ENCODE results near the gene KHDRBS1. TPM values are rescaled to one million over a fixed set of nuclear protein-coding genes. Genes with fewer than 3 reads are reported as not detected.

Gene KHDRBS1
- polyA plus RNA-seq, 1 donor from 2014 or later, result 214 TPM

GRCh38 chr1:32071758-32072621 lies 58.3 kb downstream of the KHDRBS1 start:
- Histone ChIP-seq H3F3A (ENCODE audit: insufficient read depth, low read length, poor library complexity, severe bottlenecking) (no peaks in the 10 kb centered on the region), H3K9me2 (ENCODE audit: insufficient read depth, low read length) (no peaks in the 10 kb centered on the region), H3K9ac (ENCODE audit: low read length) (peak overlapping the region; percentile 99), H2AFZ (ENCODE audit: low read depth, low read length) (peak overlapping the region; percentile 71), H3K27ac (ENCODE audit: low read length) (peak overlapping the region; percentile 100), H3K36me3 (ENCODE audit: insufficient read depth, low read length) (no peaks in the 10 kb centered on the region), H3K79me2 (replicated peaks; ENCODE audit: insufficient read depth, low read length) (peaks cover 21% of the 10 kb centered on the region), H3K4me3 (ENCODE audit: low read length) (peak overlapping the region; percentile 79), H3K9me3 (ENCODE audit: low read length) (no peaks in the 10 kb centered on the region), H3K27me3 (ENCODE audit: insufficient read depth, low read depth, low read length) (no peaks in the 10 kb centered on the region), H3K4me2 (ENCODE audit: low read length) (peak overlapping the region; percentile 67), H4K20me1 (ENCODE audit: insufficient read depth) (no peaks in the 10 kb centered on the region)
- TF ChIP-seq EP300 (conservative IDR thresholded peaks at IDR 0.05; ENCODE audit: poor library complexity, severe bottlenecking) (no peak), POLR2AphosphoS5 (IDR thresholded peaks at IDR 0.05) (no peak), SMC3 (conservative IDR thresholded peaks at IDR 0.05; ENCODE audit: poor library complexity) (no peak)

- peaks cover 21% of the 10 kb centered on the region for H3K79me2 ChIP-seq (replicated peaks; ENCODE audit: insufficient read depth, low read length)
- H2AFZ ChIP-seq (ENCODE audit: low read depth, low read length), result peak within 1 kb of the TSS; percentile 71
- no peaks in the 10 kb centered on the region for H3K36me3 ChIP-seq (ENCODE audit: insufficient read depth, low read length)
- H3K27ac ChIP-seq (ENCODE audit: low read length), result peak within 1 kb of the TSS; percentile 100
- H3K9me3 ChIP-seq (ENCODE audit: low read length), result no peaks in the 10 kb centered on the region
- no peaks in the 10 kb centered on the region for H3F3A ChIP-seq (ENCODE audit: insufficient read depth, low read length, poor library complexity, severe bottlenecking)
- no peaks in the 10 kb centered on the region for H3K9me2 ChIP-seq (ENCODE audit: insufficient read depth, low read length)
- H3K9ac ChIP-seq (ENCODE audit: low read length), result peak within 1 kb of the TSS; percentile 99
- no peaks in the 10 kb centered on the region for H4K20me1 ChIP-seq (ENCODE audit: insufficient read depth)
- no peaks in the 10 kb centered on the region for H3K27me3 ChIP-seq (ENCODE audit: insufficient read depth, low read depth, low read length)
- TF ChIP-seq EZH2 (IDR thresholded peaks at IDR 0.05; ENCODE audit: borderline replicate concordance, insufficient read depth, low read length, poor library complexity, severe bottlenecking) (no peak), TAF1 (IDR thresholded peaks at IDR 0.05; ENCODE audit: low read depth) (peak; percentile 63), EP300 (conservative IDR thresholded peaks at IDR 0.05; ENCODE audit: poor library complexity, severe bottlenecking) (peak; percentile 76), RAD21 (conservative IDR thresholded peaks at IDR 0.05) (no peak), CTCF (IDR thresholded peaks at IDR 0.05; ENCODE audit: poor library complexity, severe bottlenecking) (peak; percentile 27), POLR2AphosphoS5 (IDR thresholded peaks at IDR 0.05) (peak; percentile 98), SMC3 (conservative IDR thresholded peaks at IDR 0.05; ENCODE audit: poor library complexity) (peak; percentile 26), MXI1 (conservative IDR thresholded peaks at IDR 0.05; ENCODE audit: poor library complexity, severe bottlenecking) (peak; percentile 93)
- TF ChIP-seq, protein P1, sequence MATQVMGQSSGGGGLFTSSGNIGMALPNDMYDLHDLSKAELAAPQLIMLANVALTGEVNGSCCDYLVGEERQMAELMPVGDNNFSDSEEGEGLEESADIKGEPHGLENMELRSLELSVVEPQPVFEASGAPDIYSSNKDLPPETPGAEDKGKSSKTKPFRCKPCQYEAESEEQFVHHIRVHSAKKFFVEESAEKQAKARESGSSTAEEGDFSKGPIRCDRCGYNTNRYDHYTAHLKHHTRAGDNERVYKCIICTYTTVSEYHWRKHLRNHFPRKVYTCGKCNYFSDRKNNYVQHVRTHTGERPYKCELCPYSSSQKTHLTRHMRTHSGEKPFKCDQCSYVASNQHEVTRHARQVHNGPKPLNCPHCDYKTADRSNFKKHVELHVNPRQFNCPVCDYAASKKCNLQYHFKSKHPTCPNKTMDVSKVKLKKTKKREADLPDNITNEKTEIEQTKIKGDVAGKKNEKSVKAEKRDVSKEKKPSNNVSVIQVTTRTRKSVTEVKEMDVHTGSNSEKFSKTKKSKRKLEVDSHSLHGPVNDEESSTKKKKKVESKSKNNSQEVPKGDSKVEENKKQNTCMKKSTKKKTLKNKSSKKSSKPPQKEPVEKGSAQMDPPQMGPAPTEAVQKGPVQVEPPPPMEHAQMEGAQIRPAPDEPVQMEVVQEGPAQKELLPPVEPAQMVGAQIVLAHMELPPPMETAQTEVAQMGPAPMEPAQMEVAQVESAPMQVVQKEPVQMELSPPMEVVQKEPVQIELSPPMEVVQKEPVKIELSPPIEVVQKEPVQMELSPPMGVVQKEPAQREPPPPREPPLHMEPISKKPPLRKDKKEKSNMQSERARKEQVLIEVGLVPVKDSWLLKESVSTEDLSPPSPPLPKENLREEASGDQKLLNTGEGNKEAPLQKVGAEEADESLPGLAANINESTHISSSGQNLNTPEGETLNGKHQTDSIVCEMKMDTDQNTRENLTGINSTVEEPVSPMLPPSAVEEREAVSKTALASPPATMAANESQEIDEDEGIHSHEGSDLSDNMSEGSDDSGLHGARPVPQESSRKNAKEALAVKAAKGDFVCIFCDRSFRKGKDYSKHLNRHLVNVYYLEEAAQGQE (IDR thresholded peaks at IDR 0.05; ENCODE audit: borderline replicate concordance), result peak; percentile 82
- H3K4me2 ChIP-seq (ENCODE audit: low read length), result peak within 1 kb of the TSS; percentile 73
- H3K4me3 ChIP-seq (ENCODE audit: low read length), result peak within 1 kb of the TSS; percentile 79
Measured at GRCh38 chr1:32072622-32073298, 59.1 kb downstream of the KHDRBS1 start, which contains the start of gene TMEM39B. TMEM39B (plus strand) TSS chr1:32072939; CDS start chr1:32073048, 109 bp downstream.

Data from neural cell (in vitro differentiated cells).